ENCODE measurements around the gene MTHFD2. TPM values are rescaled to one million over a fixed set of nuclear protein-coding genes. Genes with fewer than 3 reads are reported as not detected.
"Not testable (repeated sequence)": the region's sequence is repeated elsewhere in the genome, so short reads cannot be mapped to it uniquely, and the experiment has no call there.

MTHFD2 gene
- total RNA-seq, 2 donors from 2014 or later, result 12.9 to 15.8 TPM

- peaks cover 0 to 20% of the 10 kb centered on the region in 2 donors for H3K4me1 ChIP-seq
- TF ChIP-seq CTCF (IDR thresholded peaks at IDR 0.05), result no peak
- H3K36me3 ChIP-seq, result peaks cover 23% of the 10 kb centered on the region
These were observed 6.7 kb downstream of the MTHFD2 start for GRCh38 chr2:74205113-74205512.

GRCh38 chr2:74205596-74205995 is 7.2 kb downstream of the MTHFD2 start:
- Histone ChIP-seq H3K27me3 (no peaks in the 10 kb centered on the region), H3K4me3 (no peak overlapping the region), H3K27ac (no peak overlapping the region), H3K9me3 (no peaks in the 10 kb centered on the region), H3K4me1 (peaks cover 0 to 20% of the 10 kb centered on the region in 2 donors), H3K36me3 (peaks cover 28% of the 10 kb centered on the region)
- no peak for DNase-seq (ENCODE audit: low spot score)
- TF ChIP-seq CTCF (IDR thresholded peaks at IDR 0.05), result no peak

More at GRCh38 chr2:74205113-74205512, 6.7 kb downstream of the MTHFD2 start:
- no peaks in the 10 kb centered on the region for H3K9me3 ChIP-seq
- H3K4me3 ChIP-seq, result no peak overlapping the region
- no peak overlapping the region for H3K27ac ChIP-seq
- H3K27me3 ChIP-seq, result no peaks in the 10 kb centered on the region
- no peak for DNase-seq (ENCODE audit: low spot score)

- no peak for DNase-seq (ENCODE audit: low spot score)
- Histone ChIP-seq H3K4me1 (peaks cover 0 to 20% of the 10 kb centered on the region in 2 donors), H3K36me3 (peaks cover 33% of the 10 kb centered on the region), H3K9me3 (no peaks in the 10 kb centered on the region), H3K27me3 (no peaks in the 10 kb centered on the region), H3K4me3 (no peak overlapping the region), H3K27ac (peak overlapping the region; percentile 6 to 19)
- TF ChIP-seq CTCF (IDR thresholded peaks at IDR 0.05), result no peak
These were observed 7.8 kb downstream of the MTHFD2 start for GRCh38 chr2:74206180-74206688.

GRCh38 chr2:74212702-74213410 is 14.4 kb downstream of the MTHFD2 start:
- TF ChIP-seq CTCF (IDR thresholded peaks at IDR 0.05), result no peak
- no peaks in the 10 kb centered on the region for H3K9me3 ChIP-seq
- no peak for DNase-seq (ENCODE audit: low spot score)
- peaks cover 70% of the 10 kb centered on the region for H3K36me3 ChIP-seq
- H3K4me3 ChIP-seq, result no peak overlapping the region
- no peaks in the 10 kb centered on the region for H3K27me3 ChIP-seq
- no peaks in the 10 kb centered on the region for H3K4me1 ChIP-seq
- H3K27ac ChIP-seq, result no peak overlapping the region

- not testable (repeated sequence) for H3K4me3 ChIP-seq; H3K4me1 ChIP-seq; DNase-seq (ENCODE audit: low spot score); H3K27me3 ChIP-seq; H3K27ac ChIP-seq; H3K9me3 ChIP-seq
- peaks cover 46% of the 10 kb centered on the region for H3K36me3 ChIP-seq
These were observed 17.4 kb downstream of the MTHFD2 start for GRCh38 chr2:74215771-74216170.

- Histone ChIP-seq H3K27me3 (no peaks in the 10 kb centered on the region), H3K27ac (no peak overlapping the region), H3K4me1 (no peaks in the 10 kb centered on the region), H3K9me3 (no peaks in the 10 kb centered on the region), H3K36me3 (peaks cover 37% of the 10 kb centered on the region), H3K4me3 (no peak overlapping the region)
- TF ChIP-seq CTCF (IDR thresholded peaks at IDR 0.05), result no peak
- DNase-seq (ENCODE audit: low spot score), result no peak
These were observed 18.2 kb downstream of the MTHFD2 start for GRCh38 chr2:74216642-74217041.

All from right atrium auricular region (tissue), 2 donors.